ENCODE results near the gene ETS2.

The ETS2 gene

DNA sequence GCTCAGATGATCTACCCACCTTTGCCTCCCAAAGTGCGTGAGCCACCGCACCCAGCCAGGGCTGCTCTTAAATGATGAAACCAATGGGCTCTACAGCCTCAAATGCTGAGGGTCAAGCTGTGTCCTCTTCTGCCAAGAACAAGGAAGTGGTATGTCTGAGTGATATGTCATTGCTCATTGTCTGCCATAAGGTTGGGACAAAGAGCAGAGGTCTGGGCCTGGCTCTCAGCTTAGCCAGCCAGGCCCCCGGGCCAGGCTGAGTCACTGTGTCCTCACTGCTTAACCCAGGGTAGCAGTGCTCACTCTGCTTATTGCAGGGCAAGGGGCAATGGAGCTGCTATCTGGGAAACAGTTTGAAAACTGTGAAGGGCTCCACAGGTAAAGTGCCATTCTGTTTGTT, 8.3 kb upstream of the ETS2 start:
- Histone ChIP-seq H3F3A (ENCODE audit: insufficient read depth) (no peaks in the 10 kb centered on the region), H2AFZ (ENCODE audit: low read depth, low read length, severe bottlenecking) (no peak overlapping the region), H4K20me1 (ENCODE audit: low read depth, low read length) (no peaks in the 10 kb centered on the region), H3K36me3 (ENCODE audit: low read length) (no peaks in the 10 kb centered on the region), H3K4me3 (ENCODE audit: insufficient read depth, low read length, poor library complexity, severe bottlenecking) (no peak overlapping the region), H3K9me3 (ENCODE audit: insufficient read depth, low read length) (no peaks in the 10 kb centered on the region), H3K27ac (ENCODE audit: low read depth, low read length) (no peak overlapping the region), H3K27me3 (ENCODE audit: low read length) (no peaks in the 10 kb centered on the region), H3K9me2 (replicated peaks; ENCODE audit: insufficient read depth, low read length) (no peaks in the 10 kb centered on the region), H3K4me2 (ENCODE audit: low read depth, low read length, poor library complexity, severe bottlenecking) (no peak overlapping the region), H3K9ac (ENCODE audit: low read length) (no peak overlapping the region), H3K79me2 (ENCODE audit: insufficient read depth, low read length) (no peaks in the 10 kb centered on the region)
- no peak for TF ChIP-seq EZH2phosphoT487 (conservative IDR thresholded peaks at IDR 0.05; ENCODE audit: low read length)
- TF ChIP-seq, protein P1, sequence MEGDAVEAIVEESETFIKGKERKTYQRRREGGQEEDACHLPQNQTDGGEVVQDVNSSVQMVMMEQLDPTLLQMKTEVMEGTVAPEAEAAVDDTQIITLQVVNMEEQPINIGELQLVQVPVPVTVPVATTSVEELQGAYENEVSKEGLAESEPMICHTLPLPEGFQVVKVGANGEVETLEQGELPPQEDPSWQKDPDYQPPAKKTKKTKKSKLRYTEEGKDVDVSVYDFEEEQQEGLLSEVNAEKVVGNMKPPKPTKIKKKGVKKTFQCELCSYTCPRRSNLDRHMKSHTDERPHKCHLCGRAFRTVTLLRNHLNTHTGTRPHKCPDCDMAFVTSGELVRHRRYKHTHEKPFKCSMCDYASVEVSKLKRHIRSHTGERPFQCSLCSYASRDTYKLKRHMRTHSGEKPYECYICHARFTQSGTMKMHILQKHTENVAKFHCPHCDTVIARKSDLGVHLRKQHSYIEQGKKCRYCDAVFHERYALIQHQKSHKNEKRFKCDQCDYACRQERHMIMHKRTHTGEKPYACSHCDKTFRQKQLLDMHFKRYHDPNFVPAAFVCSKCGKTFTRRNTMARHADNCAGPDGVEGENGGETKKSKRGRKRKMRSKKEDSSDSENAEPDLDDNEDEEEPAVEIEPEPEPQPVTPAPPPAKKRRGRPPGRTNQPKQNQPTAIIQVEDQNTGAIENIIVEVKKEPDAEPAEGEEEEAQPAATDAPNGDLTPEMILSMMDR (IDR thresholded peaks at IDR 0.05; ENCODE audit: insufficient read depth, low read length, poor library complexity, severe bottlenecking), result no peak

DNA sequence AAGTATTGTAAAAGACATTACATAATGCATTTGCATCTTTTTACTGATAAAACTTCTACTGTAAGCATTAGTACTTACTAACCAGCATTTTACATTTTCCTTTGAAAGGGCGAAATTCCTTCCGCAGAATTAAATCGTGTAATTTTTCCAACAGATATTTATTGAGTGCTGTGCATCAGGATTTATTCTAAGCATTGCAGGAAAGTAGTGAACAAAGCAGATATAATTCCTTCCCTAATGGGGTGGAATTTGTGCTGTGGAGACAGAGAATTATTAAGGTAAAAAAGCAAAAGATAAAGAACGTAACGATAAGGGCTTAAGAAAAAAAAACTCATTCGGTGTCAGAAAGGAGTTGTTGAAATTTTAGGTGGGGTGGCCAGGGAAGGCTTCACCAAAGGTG, 7.6 kb upstream of the ETS2 start:
- H3K9me3 ChIP-seq (ENCODE audit: insufficient read depth, low read length), result no peaks in the 10 kb centered on the region
- TF ChIP-seq, protein P1 (IDR thresholded peaks at IDR 0.05; ENCODE audit: insufficient read depth, low read length, poor library complexity, severe bottlenecking), result no peak
- no peak for TF ChIP-seq EZH2phosphoT487 (conservative IDR thresholded peaks at IDR 0.05; ENCODE audit: low read length)
- H2AFZ ChIP-seq (ENCODE audit: low read depth, low read length, severe bottlenecking), result no peak overlapping the region
- no peaks in the 10 kb centered on the region for H3K79me2 ChIP-seq (ENCODE audit: insufficient read depth, low read length)
- no peaks in the 10 kb centered on the region for H3F3A ChIP-seq (ENCODE audit: insufficient read depth)
- no peak overlapping the region for H3K4me3 ChIP-seq (ENCODE audit: insufficient read depth, low read length, poor library complexity, severe bottlenecking)
- H3K4me2 ChIP-seq (ENCODE audit: low read depth, low read length, poor library complexity, severe bottlenecking), result no peak overlapping the region
- H3K9ac ChIP-seq (ENCODE audit: low read length), result no peak overlapping the region
- no peak overlapping the region for H3K27ac ChIP-seq (ENCODE audit: low read depth, low read length)
- H3K27me3 ChIP-seq (ENCODE audit: low read length), result no peaks in the 10 kb centered on the region
- H4K20me1 ChIP-seq (ENCODE audit: low read depth, low read length), result no peaks in the 10 kb centered on the region
- no peaks in the 10 kb centered on the region for H3K36me3 ChIP-seq (ENCODE audit: low read length)
- no peaks in the 10 kb centered on the region for H3K9me2 ChIP-seq (replicated peaks; ENCODE audit: insufficient read depth, low read length)

DNA sequence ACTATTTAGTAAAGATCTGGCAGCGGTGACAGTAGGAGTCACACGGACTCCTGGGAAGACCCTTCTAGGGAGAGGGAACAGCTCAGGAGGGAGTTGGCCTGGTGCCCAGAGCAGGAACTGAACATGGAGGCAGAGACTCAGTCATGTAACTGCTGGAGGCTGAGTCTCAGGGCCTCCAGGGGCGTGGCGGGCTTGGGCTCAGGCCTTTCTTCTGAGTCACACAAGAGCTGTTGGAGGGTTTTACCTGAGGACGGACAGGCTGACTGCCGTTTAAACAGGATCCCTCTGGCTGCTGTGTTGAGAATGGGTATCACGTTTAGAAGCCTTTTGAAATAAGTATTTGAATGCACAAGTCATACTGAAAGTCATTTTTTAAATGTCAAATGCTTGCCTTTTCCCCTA, 7.2 kb upstream of the ETS2 start:
- Histone ChIP-seq H3K9me3 (ENCODE audit: insufficient read depth, low read length) (no peaks in the 10 kb centered on the region), H3K27me3 (ENCODE audit: low read length) (no peaks in the 10 kb centered on the region), H3K4me2 (ENCODE audit: low read depth, low read length, poor library complexity, severe bottlenecking) (no peak overlapping the region), H2AFZ (ENCODE audit: low read depth, low read length, severe bottlenecking) (no peak overlapping the region), H3K27ac (ENCODE audit: low read depth, low read length) (no peak overlapping the region), H3K4me3 (ENCODE audit: insufficient read depth, low read length, poor library complexity, severe bottlenecking) (no peak overlapping the region), H3K9ac (ENCODE audit: low read length) (no peak overlapping the region), H3K9me2 (replicated peaks; ENCODE audit: insufficient read depth, low read length) (no peaks in the 10 kb centered on the region), H4K20me1 (ENCODE audit: low read depth, low read length) (no peaks in the 10 kb centered on the region), H3F3A (ENCODE audit: insufficient read depth) (no peaks in the 10 kb centered on the region), H3K79me2 (ENCODE audit: insufficient read depth, low read length) (no peaks in the 10 kb centered on the region), H3K36me3 (ENCODE audit: low read length) (no peaks in the 10 kb centered on the region)
- TF ChIP-seq, protein P1 (IDR thresholded peaks at IDR 0.05; ENCODE audit: insufficient read depth, low read length, poor library complexity, severe bottlenecking), result no peak
- no peak for TF ChIP-seq EZH2phosphoT487 (conservative IDR thresholded peaks at IDR 0.05; ENCODE audit: low read length)
